Measurements from ENCODE around the gene TSPAN12. TPM values are rescaled to one million over a fixed set of nuclear protein-coding genes. Genes with fewer than 3 reads are reported as not detected.

The TSPAN12 gene
- total RNA-seq, 1 experiment from 2014 or later, result 8.7 TPM

GRCh38 chr7:120828528-120828927, 29.4 kb downstream of the TSPAN12 start:
- Histone ChIP-seq H3K4me2 (ENCODE audit: insufficient read depth, insufficient read length, low read length) (no peak overlapping the region), H3K9ac (ENCODE audit: extremely low read depth, insufficient read length, low read length) (no peak overlapping the region), H3T11ph (ENCODE audit: low read length) (no peak overlapping the region), H2AK5ac (ENCODE audit: insufficient read length, low read length) (no peak overlapping the region), H3K18ac (ENCODE audit: insufficient read length, low read depth, low read length) (no peak overlapping the region), H3K79me1 (ENCODE audit: insufficient read depth, low read depth, low read length, poor library complexity, severe bottlenecking) (no peaks in the 10 kb centered on the region), H3K23ac (ENCODE audit: insufficient read length, low read depth, low read length) (no peak overlapping the region), H3K27ac (ENCODE audit: insufficient read length, low read depth, low read length) (no peak overlapping the region), H2BK5ac (ENCODE audit: insufficient read length, low read length) (no peak overlapping the region), H3K23me2 (ENCODE audit: insufficient read length, low read depth, low read length, poor library complexity, severe bottlenecking) (no peaks in the 10 kb centered on the region), H3K4me1 (ENCODE audit: insufficient read depth, low read length) (peaks cover 3% of the 10 kb centered on the region), H2BK15ac (ENCODE audit: low read depth, low read length) (no peak overlapping the region), H4K91ac (ENCODE audit: insufficient read length, low read depth, low read length) (no peak overlapping the region), H2BK120ac (ENCODE audit: low read depth, low read length, poor library complexity, severe bottlenecking) (no peak overlapping the region), H3K14ac (ENCODE audit: insufficient read depth, low read length) (no peak overlapping the region), H2AFZ (ENCODE audit: low read length) (no peak overlapping the region), H3K9me3 (ENCODE audit: control insufficient read depth, low read depth, low read length) (no peaks in the 10 kb centered on the region), H4K20me1 (ENCODE audit: control insufficient read depth, insufficient read depth, insufficient read length) (no peaks in the 10 kb centered on the region), H4K5ac (ENCODE audit: insufficient read length, low read depth, low read length) (no peak overlapping the region), H3K56ac (ENCODE audit: insufficient read length, low read depth, low read length) (no peak overlapping the region), H3K27me3 (ENCODE audit: insufficient read depth, low read length) (no peaks in the 10 kb centered on the region), H4K8ac (replicated peaks; ENCODE audit: insufficient read length, low read depth, low read length) (no peak overlapping the region), H3K79me2 (ENCODE audit: insufficient read depth, low read length) (no peaks in the 10 kb centered on the region), H2BK12ac (ENCODE audit: insufficient read length, low read depth, low read length) (no peak overlapping the region), H2BK20ac (ENCODE audit: low read depth, low read length, poor library complexity, severe bottlenecking) (no peak overlapping the region), H3K4ac (ENCODE audit: low read depth, low read length) (no peak overlapping the region)
- DNase-seq, result no peak
- Mint-ChIP-seq H3K9me3 (peaks cover 6 to 13% of the 10 kb centered on the region in 2 experiments), H3K27me3 (ENCODE audit: low read depth) (no peaks in the 10 kb centered on the region; the same call in 1 of the 2 replicates), H3K27ac (peak overlapping the region in 1 of 3 experiments; percentile 55; a peak in 2 of 7 replicates), H3K36me3 (ENCODE audit: insufficient read depth in 1 of 3, low read depth in 3 of 3) (peaks cover 10 to 19% (median 16%) of the 10 kb centered on the region in 3 experiments), H3K4me3 (no peak overlapping the region), H3K4me1 (peaks cover 23 to 27% of the 10 kb centered on the region in 2 experiments)
- WGBS (ENCODE audit: extremely low coverage, insufficient read length, low lambda C conversion rate), result no CpG with 5 or more reads among the region's 2 CpGs
- no peak for TF ChIP-seq CTCF (conservative IDR thresholded peaks at IDR 0.05)
